Measurements from ENCODE around the gene FAS.

The FAS gene

GRCh38 chr10:89064748-89065147 lies 74.2 kb downstream of the FAS start:
- DNase-seq (ENCODE audit: low read depth in 2 of 2), result peak; percentile 68 to 72
- no peak for TF ChIP-seq CTCF (IDR thresholded peaks at IDR 0.05; ENCODE audit: low read depth, low read length)
- H3K4me3 ChIP-seq (replicated peaks in 1 of 2; ENCODE audit: low read depth in 2 of 2, low read length in 2 of 2), result no peak overlapping the region

All from cardiac fibroblast (primary cell).